GM19239 (cell line): ENCODE data around the gene TBC1D1.

Source experiments
- DNase-seq: peaks from one replicate; pipeline ENCODE4 v3.0.0; 2011; ENCODE audit warnings: low spot score; ENCODE audit not compliant: insufficient read length
- FAIRE-seq: peaks from 2 replicates; lab custom pipeline; 2011; peaks lifted over from hg19 to GRCh38; lab: Jason Lieb, UNC

TBC1D1 gene

GRCh38 chr4:38114386-38115150 is 223.7 kb downstream of the TBC1D1 start:
- FAIRE-seq (no peak), DNase-seq (no peak)

- no peak for FAIRE-seq
- DNase-seq = no peak
These were observed 224.7 kb downstream of the TBC1D1 start for GRCh38 chr4:38115601-38116000.

GRCh38 chr4:38117591-38117990 is 226.7 kb downstream of the TBC1D1 start:
- no peak for DNase-seq
- FAIRE-seq = no peak

- FAIRE-seq (no peak), DNase-seq (no peak)
These were observed 228.9 kb downstream of the TBC1D1 start for GRCh38 chr4:38119668-38120385.

- FAIRE-seq (no peak), DNase-seq (no peak)
These were observed 229.9 kb downstream of the TBC1D1 start for GRCh38 chr4:38120772-38121171.

GRCh38 chr4:38122060-38122459 is 231.2 kb downstream of the TBC1D1 start:
- FAIRE-seq = no peak
- DNase-seq = no peak

- no peak for FAIRE-seq
- DNase-seq = no peak
These were observed 232.7 kb downstream of the TBC1D1 start for GRCh38 chr4:38123555-38123954.

- no peak for DNase-seq
- peak; percentile 18 for FAIRE-seq
These were observed 234.1 kb downstream of the TBC1D1 start for GRCh38 chr4:38124961-38125360.

- no peak for DNase-seq
- FAIRE-seq = no peak
These were observed 234.9 kb downstream of the TBC1D1 start for GRCh38 chr4:38125816-38126215.

- peak; percentile 94 for FAIRE-seq
These were observed 237.9 kb downstream of the TBC1D1 start for GRCh38 chr4:38128478-38129459.

GRCh38 chr4:38129460-38130227 is 238.8 kb downstream of the TBC1D1 start:
- DNase-seq = no peak
- no peak for FAIRE-seq

More at GRCh38 chr4:38128478-38129459, 237.9 kb downstream of the TBC1D1 start:
- no peak for DNase-seq

- FAIRE-seq = no peak
- no peak for DNase-seq
These were observed 240.0 kb downstream of the TBC1D1 start for GRCh38 chr4:38130884-38131283.

- FAIRE-seq (no peak), DNase-seq (no peak)
These were observed 240.6 kb downstream of the TBC1D1 start for GRCh38 chr4:38131371-38132091.

- FAIRE-seq (peak; percentile 98), DNase-seq (peak; percentile 67)
These were observed 241.3 kb downstream of the TBC1D1 start for GRCh38 chr4:38132107-38132673.

GRCh38 chr4:38132843-38133662 is 242.2 kb downstream of the TBC1D1 start:
- DNase-seq (no peak), FAIRE-seq (peak; percentile 61)

GRCh38 chr4:38133711-38134480 is 243.0 kb downstream of the TBC1D1 start:
- DNase-seq (no peak), FAIRE-seq (no peak)

- DNase-seq = no peak
- no peak for FAIRE-seq
These were observed 244.3 kb downstream of the TBC1D1 start for GRCh38 chr4:38135201-38135600.
